Measurements from ENCODE around the gene PECR.

DNA sequence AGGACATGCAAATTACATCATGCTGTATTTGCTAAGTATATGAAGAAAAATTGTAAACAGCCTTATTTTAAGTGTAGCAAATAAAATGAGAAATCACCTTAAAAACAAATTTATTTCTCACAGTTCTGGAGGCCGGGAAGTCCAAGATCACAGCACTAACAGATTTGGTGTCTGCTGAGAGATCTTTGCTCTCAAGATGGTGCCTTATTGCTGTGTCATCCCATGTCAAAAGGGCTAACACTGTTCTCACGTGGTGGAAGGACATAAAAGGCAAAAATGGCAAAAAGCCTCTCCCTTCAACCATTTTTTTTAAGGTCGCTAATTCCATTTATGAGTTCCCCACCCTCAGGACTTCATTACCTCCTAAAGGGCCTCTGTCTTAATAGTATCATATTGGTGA lies 39.6 kb upstream of the PECR start:
- TF ChIP-seq, protein P1, sequence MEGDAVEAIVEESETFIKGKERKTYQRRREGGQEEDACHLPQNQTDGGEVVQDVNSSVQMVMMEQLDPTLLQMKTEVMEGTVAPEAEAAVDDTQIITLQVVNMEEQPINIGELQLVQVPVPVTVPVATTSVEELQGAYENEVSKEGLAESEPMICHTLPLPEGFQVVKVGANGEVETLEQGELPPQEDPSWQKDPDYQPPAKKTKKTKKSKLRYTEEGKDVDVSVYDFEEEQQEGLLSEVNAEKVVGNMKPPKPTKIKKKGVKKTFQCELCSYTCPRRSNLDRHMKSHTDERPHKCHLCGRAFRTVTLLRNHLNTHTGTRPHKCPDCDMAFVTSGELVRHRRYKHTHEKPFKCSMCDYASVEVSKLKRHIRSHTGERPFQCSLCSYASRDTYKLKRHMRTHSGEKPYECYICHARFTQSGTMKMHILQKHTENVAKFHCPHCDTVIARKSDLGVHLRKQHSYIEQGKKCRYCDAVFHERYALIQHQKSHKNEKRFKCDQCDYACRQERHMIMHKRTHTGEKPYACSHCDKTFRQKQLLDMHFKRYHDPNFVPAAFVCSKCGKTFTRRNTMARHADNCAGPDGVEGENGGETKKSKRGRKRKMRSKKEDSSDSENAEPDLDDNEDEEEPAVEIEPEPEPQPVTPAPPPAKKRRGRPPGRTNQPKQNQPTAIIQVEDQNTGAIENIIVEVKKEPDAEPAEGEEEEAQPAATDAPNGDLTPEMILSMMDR (IDR thresholded peaks at IDR 0.05; ENCODE audit: low read depth, low read length, missing input control) = no peak
- TF ChIP-seq RAD21 (IDR thresholded peaks at IDR 0.05) (no peak), JUND (IDR thresholded peaks at IDR 0.05) (no peak), EGR1 (IDR thresholded peaks at IDR 0.05; ENCODE audit: low read depth in 2 of 2) (no peak)

Data from liver (tissue), 3 donors.